Glomerular endothelial cell (primary cell): ENCODE measurements around the gene RAD54L2. TPM values are rescaled to one million over a fixed set of nuclear protein-coding genes. Genes with fewer than 3 reads are reported as not detected.
A peak's percentile ranks its signal among the peaks of the same experiment; 100 is the strongest.
"Not testable (repeated sequence)": the region's sequence is repeated elsewhere in the genome, so short reads cannot be mapped to it uniquely, and the experiment has no call there.

ENCODE experiments used
- DNase-seq: peaks from one replicate; pipeline ENCODE4 v3.0.0-alpha.2; 2011; ENCODE audit warnings: low read depth, low spot score; ENCODE audit errors: extremely low read depth
- total RNA-seq: library from RNA; depleted of rRNA; stranded (reverse); fragments of >200 nt; gene quantifications from 2 replicates; pipeline ENCODE4 v1.2.3, GENCODE V29; 2015

Gene RAD54L2, protein sequence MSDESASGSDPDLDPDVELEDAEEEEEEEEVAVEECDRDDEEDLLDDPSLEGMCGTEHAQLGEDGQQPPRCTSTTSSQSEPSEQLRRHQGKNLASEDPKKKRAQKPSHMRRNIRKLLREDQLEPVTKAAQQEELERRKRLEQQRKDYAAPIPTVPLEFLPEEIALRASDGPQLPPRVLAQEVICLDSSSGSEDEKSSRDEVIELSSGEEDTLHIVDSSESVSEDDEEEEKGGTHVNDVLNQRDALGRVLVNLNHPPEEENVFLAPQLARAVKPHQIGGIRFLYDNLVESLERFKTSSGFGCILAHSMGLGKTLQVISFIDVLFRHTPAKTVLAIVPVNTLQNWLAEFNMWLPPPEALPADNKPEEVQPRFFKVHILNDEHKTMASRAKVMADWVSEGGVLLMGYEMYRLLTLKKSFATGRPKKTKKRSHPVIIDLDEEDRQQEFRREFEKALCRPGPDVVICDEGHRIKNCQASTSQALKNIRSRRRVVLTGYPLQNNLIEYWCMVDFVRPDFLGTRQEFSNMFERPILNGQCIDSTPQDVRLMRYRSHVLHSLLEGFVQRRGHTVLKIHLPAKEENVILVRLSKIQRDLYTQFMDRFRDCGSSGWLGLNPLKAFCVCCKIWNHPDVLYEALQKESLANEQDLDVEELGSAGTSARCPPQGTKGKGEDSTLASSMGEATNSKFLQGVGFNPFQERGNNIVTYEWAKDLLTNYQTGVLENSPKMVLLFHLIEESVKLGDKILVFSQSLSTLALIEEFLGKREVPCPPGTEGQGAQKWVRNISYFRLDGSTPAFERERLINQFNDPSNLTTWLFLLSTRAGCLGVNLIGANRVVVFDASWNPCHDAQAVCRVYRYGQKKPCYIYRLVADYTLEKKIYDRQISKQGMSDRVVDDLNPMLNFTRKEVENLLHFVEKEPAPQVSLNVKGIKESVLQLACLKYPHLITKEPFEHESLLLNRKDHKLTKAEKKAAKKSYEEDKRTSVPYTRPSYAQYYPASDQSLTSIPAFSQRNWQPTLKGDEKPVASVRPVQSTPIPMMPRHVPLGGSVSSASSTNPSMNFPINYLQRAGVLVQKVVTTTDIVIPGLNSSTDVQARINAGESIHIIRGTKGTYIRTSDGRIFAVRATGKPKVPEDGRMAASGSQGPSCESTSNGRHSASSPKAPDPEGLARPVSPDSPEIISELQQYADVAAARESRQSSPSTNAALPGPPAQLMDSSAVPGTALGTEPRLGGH (N-terminal part only)
- total RNA-seq: 12.5 and 28.0 TPM in 2 replicates

GRCh38 chr3:51538459-51539290 is at the start of gene RAD54L2:
RAD54L2 (plus strand) TSS chr3:51538719; CDS start chr3:51590421, 51,702 bp downstream.
- DNase-seq: no peak

- DNase-seq: peak; percentile 42
These were observed 39.4 kb upstream of the RAD54L2 start for GRCh38 chr3:51498876-51499738.

DNA sequence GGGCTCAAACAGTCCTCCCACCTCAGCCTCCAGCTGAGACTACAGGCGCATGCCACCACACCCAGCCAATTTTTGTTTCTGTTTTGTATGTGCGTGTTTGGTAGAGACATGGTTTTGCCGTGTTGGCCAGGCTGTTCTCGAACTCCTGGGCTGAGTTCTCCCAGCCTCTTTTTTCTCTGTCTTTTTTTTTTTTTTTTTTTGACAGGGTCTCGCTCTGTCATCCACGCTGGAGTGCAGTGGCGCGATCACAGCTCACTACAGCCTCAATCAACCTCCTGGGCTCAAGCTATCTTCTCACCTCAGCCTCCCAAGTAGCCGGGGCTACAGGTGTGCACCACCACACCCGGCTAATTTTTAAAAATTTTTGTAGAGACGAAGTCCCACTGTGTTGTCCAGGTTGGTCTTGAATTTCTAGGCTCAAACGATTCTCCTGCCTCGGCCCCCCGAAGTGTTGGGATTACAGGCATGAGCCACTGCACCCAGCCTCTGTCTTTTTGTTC is 37.8 kb upstream of the RAD54L2 start:
- DNase-seq: no peak

DNA sequence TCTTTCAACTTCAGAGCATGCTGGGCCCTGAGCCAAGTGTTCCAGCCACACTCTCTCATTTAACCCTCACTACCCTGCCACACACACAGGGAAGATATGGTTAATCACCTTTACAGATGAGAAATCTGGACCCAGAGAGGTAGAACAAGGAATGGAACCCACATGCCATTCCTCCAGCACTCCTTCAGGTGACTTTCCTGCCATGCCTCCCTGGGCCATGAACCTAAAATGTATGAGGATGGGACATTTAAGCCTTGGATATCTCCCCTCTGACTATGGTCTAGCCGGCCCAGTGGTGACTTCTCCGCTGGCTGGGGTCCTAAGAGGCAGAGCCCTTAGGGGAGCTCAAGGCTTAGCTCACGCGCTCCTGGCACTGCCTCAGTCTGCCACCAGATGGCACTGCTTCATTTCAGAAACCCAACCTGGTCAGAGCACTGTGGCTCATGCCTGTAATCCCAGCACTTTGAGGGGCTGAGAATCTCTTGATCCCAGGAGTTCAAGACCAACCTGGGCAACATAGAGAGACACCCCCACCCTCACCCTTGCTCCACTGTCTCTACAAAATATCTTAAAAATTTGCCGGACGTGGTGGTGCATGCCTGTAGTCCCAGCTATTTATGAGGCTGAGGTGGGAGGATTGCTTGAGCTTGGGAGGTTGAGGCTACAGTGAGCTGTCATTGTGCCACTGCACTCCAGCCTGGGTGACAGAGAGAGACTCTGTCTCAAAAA is 36.5 kb upstream of the RAD54L2 start:
- peak; percentile 54 for DNase-seq

DNA sequence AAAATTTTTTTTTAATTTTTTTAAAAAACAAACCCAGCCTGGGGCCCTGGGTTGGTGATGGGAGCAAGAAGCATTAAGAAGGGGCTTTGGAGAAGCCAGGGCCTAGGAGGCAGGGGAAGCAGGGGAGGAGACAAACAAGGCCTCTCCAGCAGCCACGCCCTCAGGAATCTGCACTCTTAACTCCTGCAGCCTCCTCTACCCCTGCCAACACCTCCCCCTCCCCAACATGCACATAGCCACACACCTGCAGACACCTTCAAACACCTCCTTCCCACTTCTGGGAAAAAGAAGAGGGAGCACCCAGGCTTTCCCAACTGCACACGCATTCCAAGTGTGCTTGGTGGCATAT is 36.0 kb upstream of the RAD54L2 start:
- no peak for DNase-seq

DNA sequence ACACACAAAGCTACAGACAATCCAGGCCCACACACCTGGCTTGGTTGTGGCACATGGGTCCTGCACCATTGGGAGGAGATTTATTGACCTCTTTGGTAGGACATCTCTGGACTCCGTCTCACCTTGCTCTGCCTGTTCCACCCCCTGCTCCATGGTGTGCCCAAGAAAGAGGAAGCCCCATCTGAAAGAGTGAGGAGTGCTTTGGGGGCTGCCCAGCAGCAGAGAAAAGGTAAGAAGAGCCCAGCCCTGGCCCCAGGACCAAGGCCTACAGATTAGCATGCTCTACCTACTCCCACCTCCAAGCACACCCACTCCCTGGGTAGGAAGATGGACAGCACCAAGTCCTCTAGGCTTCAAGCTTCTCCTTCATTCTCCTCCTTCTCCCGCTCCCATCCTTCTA is 35.5 kb upstream of the RAD54L2 start:
- no peak for DNase-seq

GRCh38 chr3:51508255-51508654 is 30.3 kb upstream of the RAD54L2 start:
- no peak for DNase-seq

DNA sequence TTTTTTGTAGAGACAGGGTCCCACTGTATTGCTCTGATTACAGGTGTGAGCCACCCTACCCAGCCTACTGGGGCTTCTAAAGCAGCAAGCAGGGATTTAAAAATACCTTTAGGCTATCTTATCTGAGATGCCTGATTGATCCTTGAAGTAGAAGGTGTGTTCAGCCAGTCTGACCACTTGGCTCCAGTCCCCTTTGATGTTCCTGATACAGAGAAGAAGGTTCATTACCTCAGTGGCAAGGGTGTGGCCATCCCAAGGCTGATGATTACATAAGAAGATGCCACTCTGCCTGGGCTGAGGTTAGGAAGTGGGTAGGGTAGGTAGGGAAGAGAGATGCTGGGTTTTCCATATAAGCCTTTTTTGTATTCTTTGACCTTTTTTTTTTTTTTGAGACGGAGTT is 27.5 kb upstream of the RAD54L2 start:
- no peak for DNase-seq

DNA sequence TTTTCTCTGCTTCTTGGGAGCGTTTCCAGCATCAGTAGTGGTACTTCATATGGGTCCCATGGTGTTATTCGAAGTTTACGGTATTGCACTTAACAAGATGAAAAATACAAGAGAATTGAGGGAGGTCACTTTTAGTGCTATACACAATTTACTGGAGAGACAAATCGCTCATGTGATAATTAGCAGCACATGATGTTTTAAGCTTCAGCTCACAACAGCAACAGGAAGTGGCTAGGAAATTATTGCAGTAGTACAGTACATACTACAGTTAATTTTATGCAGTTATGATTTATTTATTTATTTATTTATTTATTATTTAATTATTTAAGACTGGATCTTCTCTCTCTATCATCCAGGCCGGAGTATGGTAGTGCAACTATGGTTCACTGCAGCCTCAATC is 24.3 kb upstream of the RAD54L2 start:
- DNase-seq: no peak

DNA sequence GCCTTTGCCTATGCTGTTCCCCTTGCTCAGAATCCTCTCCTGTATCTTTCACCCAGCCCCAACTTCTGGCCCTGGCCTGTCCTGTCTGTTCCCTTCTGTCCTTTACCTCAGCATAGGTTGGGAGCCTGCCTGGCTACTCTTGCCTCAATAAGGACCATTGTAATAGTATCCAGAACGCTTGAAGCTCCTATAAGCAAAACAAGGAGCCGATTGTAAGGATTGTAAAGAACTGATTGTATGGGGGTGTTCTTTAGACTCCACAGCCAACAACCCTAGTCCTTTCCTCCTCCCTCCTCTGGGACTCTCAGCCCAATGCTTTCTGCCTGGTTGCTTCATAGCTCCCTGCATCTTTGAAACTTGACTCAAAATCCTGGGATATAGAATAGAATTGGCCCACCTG is 18.7 kb upstream of the RAD54L2 start:
- DNase-seq: no peak

GRCh38 chr3:51520906-51521730 is 17.4 kb upstream of the RAD54L2 start:
- DNase-seq: not testable (repeated sequence)

GRCh38 chr3:51522273-51522962 is 16.1 kb upstream of the RAD54L2 start:
- DNase-seq: no peak

- not testable (repeated sequence) for DNase-seq
These were observed 13.6 kb upstream of the RAD54L2 start for GRCh38 chr3:51524874-51525273.

GRCh38 chr3:51530485-51530884 is 8.0 kb upstream of the RAD54L2 start:
- DNase-seq: no peak

DNA sequence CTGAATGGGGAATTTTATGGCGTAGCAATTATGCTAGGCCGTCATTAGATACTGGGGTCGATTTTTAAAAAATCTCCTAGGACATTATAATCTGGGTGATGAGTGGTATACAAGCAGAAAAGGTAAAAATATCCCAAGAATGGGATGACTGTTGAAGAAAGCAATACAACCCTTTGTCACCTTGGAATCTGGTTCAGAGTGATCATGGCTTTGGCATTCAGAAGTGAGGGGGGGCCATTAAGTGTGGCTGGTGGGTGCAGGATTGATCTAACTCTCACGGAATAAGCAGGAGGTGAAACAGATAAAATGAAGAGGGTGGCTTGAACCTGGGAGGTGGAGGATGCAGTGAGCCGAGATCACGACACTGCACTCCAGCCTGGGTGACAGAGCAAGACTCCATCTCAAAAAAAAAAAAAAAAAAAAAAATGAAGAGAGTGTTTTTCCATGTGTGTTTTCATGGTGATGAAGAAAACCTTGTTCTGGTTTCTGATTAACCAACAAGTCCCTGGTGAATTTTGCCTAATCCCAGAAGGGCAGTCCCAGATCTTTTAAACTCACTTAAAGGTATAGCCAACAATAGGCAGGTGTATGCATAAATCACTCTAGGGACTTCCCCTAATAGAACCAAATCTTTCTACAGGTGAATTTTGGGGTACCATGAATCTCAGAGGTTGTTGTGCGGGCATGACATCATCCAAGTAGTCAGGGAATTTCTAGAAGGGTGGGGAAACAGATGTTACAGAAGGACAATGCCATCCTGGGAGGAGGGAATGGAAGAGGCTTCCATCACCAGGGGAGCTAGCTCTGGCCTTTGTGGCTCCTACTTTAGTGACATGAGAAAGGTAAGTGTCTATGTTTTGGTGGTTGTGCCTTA is 3.1 kb upstream of the RAD54L2 start:
- no peak for DNase-seq

- DNase-seq: not testable (repeated sequence)
These were observed 888 bp upstream of the RAD54L2 start for GRCh38 chr3:51537631-51538030.
